ENCODE results near the gene DOCK4. TPM values are rescaled to one million over a fixed set of nuclear protein-coding genes. Genes with fewer than 3 reads are reported as not detected.
A peak's percentile ranks its signal among the peaks of the same experiment; 100 is the strongest.

DOCK4 gene
- total RNA-seq, 1 donor, result 31.8 TPM

- DNase-seq (ENCODE audit: insufficient read length, low spot score, missing footprints), result peak; percentile 22
- H3K4me3 ChIP-seq (ENCODE audit: insufficient read depth, low read length), result peak overlapping the region; percentile 38
Observed at GRCh38 chr7:112001091-112001826, 204.9 kb downstream of the DOCK4 start.

DNA sequence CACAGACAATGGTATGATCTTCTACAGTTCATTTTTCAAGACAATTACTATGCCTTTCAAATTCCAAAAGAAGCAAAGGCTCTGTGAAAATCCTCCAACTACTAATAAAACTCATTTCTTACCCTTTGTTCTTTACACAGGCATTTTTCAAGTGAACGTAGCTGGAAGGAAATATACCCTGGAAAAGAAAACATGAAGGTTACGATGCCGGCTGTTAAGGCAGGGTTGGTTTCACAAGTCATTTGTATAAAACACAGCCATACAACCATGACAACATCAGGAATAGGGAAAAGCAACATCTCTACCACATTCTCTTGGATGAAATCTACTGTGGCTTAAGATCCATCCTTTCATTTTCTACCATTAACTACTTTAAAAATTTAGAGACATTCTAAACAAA lies 207.9 kb downstream of the DOCK4 start:
- Histone ChIP-seq H3K4me2 (ENCODE audit: insufficient read depth, low read length) (no peak overlapping the region), H3K27me3 (ENCODE audit: insufficient read depth, low read length) (no peaks in the 10 kb centered on the region), H3K4me3 (ENCODE audit: insufficient read depth, low read length) (no peak overlapping the region), H4K20me1 (ENCODE audit: insufficient read depth, low read length) (no peaks in the 10 kb centered on the region), H3K27ac (ENCODE audit: low read depth, low read length) (no peak overlapping the region), H3K4me1 (ENCODE audit: insufficient read depth, low read length) (peaks cover 10% of the 10 kb centered on the region), H3K79me2 (ENCODE audit: insufficient read depth, low read length) (no peaks in the 10 kb centered on the region), H3K36me3 (ENCODE audit: insufficient read depth, low read length) (no peaks in the 10 kb centered on the region), H3K9me3 (ENCODE audit: low read depth, low read length) (no peaks in the 10 kb centered on the region), H2AFZ (ENCODE audit: low read length) (no peak overlapping the region)
- TF ChIP-seq, protein P1, sequence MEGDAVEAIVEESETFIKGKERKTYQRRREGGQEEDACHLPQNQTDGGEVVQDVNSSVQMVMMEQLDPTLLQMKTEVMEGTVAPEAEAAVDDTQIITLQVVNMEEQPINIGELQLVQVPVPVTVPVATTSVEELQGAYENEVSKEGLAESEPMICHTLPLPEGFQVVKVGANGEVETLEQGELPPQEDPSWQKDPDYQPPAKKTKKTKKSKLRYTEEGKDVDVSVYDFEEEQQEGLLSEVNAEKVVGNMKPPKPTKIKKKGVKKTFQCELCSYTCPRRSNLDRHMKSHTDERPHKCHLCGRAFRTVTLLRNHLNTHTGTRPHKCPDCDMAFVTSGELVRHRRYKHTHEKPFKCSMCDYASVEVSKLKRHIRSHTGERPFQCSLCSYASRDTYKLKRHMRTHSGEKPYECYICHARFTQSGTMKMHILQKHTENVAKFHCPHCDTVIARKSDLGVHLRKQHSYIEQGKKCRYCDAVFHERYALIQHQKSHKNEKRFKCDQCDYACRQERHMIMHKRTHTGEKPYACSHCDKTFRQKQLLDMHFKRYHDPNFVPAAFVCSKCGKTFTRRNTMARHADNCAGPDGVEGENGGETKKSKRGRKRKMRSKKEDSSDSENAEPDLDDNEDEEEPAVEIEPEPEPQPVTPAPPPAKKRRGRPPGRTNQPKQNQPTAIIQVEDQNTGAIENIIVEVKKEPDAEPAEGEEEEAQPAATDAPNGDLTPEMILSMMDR (IDR thresholded peaks at IDR 0.05; ENCODE audit: extremely low read depth, low read depth, low read length), result no peak
- no peak for DNase-seq (ENCODE audit: insufficient read length, low spot score, missing footprints)

More at GRCh38 chr7:112001091-112001826, 204.9 kb downstream of the DOCK4 start:
- H3K9me3 ChIP-seq (ENCODE audit: low read depth, low read length), result no peaks in the 10 kb centered on the region
- peak overlapping the region; percentile 71 for H3K4me2 ChIP-seq (ENCODE audit: insufficient read depth, low read length)
- H3K27ac ChIP-seq (ENCODE audit: low read depth, low read length), result peak overlapping the region; percentile 79
- peaks cover 10% of the 10 kb centered on the region for H3K4me1 ChIP-seq (ENCODE audit: insufficient read depth, low read length)
- peak overlapping the region; percentile 49 for H2AFZ ChIP-seq (ENCODE audit: low read length)
- H3K79me2 ChIP-seq (ENCODE audit: insufficient read depth, low read length), result no peaks in the 10 kb centered on the region
- no peaks in the 10 kb centered on the region for H4K20me1 ChIP-seq (ENCODE audit: insufficient read depth, low read length)
- TF ChIP-seq, protein P1 (IDR thresholded peaks at IDR 0.05; ENCODE audit: extremely low read depth, low read depth, low read length), result no peak
- H3K36me3 ChIP-seq (ENCODE audit: insufficient read depth, low read length), result no peaks in the 10 kb centered on the region
- H3K27me3 ChIP-seq (ENCODE audit: insufficient read depth, low read length), result no peaks in the 10 kb centered on the region

DNA sequence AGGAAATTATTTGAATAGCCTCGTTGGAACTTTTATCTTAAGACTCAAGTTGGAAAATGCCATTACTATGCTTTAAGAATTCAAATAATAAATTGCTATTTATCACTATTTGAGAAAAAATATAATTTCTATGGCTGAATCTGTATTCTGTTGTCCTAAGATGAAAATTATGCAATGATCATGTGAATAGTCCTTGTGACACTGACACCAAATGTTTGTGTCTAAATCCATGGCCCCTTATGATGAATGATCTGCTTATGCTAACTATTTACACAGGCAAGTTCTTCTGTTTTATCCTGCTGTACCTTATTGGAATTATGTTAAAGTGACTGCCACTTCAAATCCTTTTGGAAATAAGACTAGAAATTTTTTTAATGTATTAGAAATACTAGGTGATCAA lies 208.7 kb downstream of the DOCK4 start:
- DNase-seq (ENCODE audit: insufficient read length, low spot score, missing footprints), result no peak
- H3K4me1 ChIP-seq (ENCODE audit: insufficient read depth, low read length), result peaks cover 10% of the 10 kb centered on the region
- TF ChIP-seq, protein P1 (IDR thresholded peaks at IDR 0.05; ENCODE audit: extremely low read depth, low read depth, low read length), result no peak
- no peak overlapping the region for H3K4me3 ChIP-seq (ENCODE audit: insufficient read depth, low read length)
- H2AFZ ChIP-seq (ENCODE audit: low read length), result no peak overlapping the region
- no peak overlapping the region for H3K27ac ChIP-seq (ENCODE audit: low read depth, low read length)
- no peak overlapping the region for H3K4me2 ChIP-seq (ENCODE audit: insufficient read depth, low read length)
- no peaks in the 10 kb centered on the region for H3K79me2 ChIP-seq (ENCODE audit: insufficient read depth, low read length)
- H3K9me3 ChIP-seq (ENCODE audit: low read depth, low read length), result no peaks in the 10 kb centered on the region
- no peaks in the 10 kb centered on the region for H4K20me1 ChIP-seq (ENCODE audit: insufficient read depth, low read length)
- no peaks in the 10 kb centered on the region for H3K27me3 ChIP-seq (ENCODE audit: insufficient read depth, low read length)
- no peaks in the 10 kb centered on the region for H3K36me3 ChIP-seq (ENCODE audit: insufficient read depth, low read length)

- Histone ChIP-seq H3K9me3 (ENCODE audit: low read depth, low read length) (no peaks in the 10 kb centered on the region), H3K27me3 (ENCODE audit: insufficient read depth, low read length) (no peaks in the 10 kb centered on the region), H2AFZ (ENCODE audit: low read length) (no peak overlapping the region), H3K4me1 (ENCODE audit: insufficient read depth, low read length) (peaks cover under 1% of the 10 kb centered on the region), H3K4me3 (ENCODE audit: insufficient read depth, low read length) (no peak overlapping the region), H3K4me2 (ENCODE audit: insufficient read depth, low read length) (no peak overlapping the region), H3K36me3 (ENCODE audit: insufficient read depth, low read length) (no peaks in the 10 kb centered on the region), H4K20me1 (ENCODE audit: insufficient read depth, low read length) (no peaks in the 10 kb centered on the region), H3K79me2 (ENCODE audit: insufficient read depth, low read length) (no peaks in the 10 kb centered on the region), H3K27ac (ENCODE audit: low read depth, low read length) (no peak overlapping the region)
- DNase-seq (ENCODE audit: insufficient read length, low spot score, missing footprints), result peak; percentile 42
- TF ChIP-seq, protein P1 (IDR thresholded peaks at IDR 0.05; ENCODE audit: extremely low read depth, low read depth, low read length), result no peak
Observed at GRCh38 chr7:111992601-111993000, 213.6 kb downstream of the DOCK4 start.
